ENCODE results near the gene LRFN2. TPM values are rescaled to one million over a fixed set of nuclear protein-coding genes. Genes with fewer than 3 reads are reported as not detected.

The LRFN2 gene
- total RNA-seq, 1 experiment from 2014 or later = not detected

DNA sequence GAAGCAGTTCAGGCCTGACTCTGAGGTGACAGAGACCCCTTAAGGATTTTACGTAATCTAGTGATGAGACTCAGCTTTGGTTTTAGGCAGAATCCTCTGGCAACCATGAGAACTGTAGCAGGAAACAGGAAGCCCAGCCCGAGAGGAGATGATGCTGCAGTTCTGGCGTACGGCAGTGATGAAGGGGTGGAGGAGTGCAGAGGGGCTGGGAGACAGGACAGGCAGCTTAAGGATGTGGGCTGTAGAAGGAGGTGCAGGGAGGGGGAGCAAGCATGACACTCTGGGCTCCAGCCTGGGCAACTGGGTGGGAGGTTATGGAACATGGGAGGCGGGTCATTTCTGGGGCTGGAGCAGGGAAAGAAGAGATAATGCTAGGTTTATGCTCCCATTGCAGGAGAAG, 67.1 kb downstream of the LRFN2 start:
- DNase-seq (ENCODE audit: low read depth) = peak; percentile 12

DNA sequence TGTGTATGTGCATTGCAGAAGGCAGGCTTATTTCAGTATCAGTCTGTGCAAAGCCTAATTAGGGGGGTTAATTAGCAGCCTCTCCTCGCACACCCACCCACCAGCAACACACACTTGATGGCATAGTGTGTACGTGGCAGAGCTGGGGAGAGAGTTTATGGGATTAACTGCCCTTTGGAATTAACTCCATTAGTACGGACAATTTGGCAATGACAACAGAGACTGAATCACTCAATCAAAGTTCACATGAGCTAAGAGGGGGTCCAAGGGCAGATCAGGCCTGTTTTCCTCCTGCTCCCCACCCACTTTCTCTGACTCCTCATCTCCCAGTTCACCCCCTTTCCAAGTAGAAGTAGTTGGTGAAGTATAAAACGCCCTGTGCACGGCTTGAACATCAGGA, 69.5 kb downstream of the LRFN2 start:
- no peak for DNase-seq (ENCODE audit: low read depth)

- no peak for DNase-seq (ENCODE audit: low read depth)
Measured at GRCh38 chr6:40516429-40516828, 70.7 kb downstream of the LRFN2 start.

DNA sequence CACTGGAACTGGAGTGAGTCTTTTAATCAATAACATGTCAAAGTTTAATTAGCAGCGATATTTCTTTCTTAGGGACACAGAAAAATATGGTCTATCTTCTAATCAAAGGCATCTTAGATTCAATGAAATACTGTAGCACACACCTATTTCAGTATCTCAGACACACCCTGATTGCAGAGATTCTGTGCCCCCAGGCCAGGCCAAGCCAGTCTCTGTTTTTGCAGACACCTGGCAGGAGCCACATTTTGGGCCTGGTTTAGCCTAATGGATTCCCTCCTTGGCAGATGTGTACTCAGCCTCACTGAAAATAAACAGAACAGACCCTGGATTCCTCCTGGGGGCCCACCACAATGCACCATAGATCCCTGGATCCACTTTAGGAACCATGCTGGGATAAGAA, 74.8 kb downstream of the LRFN2 start:
- DNase-seq (ENCODE audit: low read depth) = no peak

DNA sequence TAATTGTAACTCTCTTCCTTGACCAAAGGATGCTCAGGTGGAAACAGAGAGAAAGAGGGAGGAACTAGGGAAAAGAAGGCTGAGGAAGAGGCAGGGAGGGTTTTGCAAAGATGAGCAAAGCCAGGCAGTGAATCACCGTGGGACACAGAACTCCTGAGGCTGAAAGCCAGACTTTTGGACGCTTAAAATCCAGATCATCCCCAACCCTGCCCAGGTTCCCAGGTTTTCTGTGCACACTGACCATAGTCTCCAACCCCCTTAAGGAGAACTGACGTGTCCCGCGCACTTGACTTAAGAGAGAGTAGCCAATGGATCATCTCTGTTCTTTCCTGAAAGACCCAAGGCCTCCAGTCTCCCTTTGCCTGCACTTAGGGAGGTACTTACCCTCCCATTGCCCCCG, 75.3 kb downstream of the LRFN2 start:
- DNase-seq (ENCODE audit: low read depth) = no peak

DNA sequence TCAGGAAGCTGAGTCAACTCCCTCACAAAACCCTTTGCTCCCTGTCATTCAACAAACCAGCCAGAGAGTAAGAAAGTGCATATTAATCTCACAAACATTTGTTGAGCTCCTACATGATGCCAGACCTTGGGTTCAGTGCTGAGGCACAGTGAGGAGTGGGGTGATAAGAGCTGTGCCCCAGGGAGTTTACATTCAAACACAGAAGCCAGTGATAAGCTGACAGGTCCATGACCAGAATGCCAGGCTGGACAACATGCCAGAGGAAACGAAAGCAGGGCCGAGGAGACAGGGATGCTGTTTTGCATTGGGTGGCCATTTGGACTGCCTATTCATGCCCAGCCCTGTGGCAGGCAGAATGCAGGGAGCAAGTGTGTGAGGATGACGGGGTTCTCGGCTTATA, 76.7 kb downstream of the LRFN2 start:
- DNase-seq (ENCODE audit: low read depth) = no peak

- no peak for DNase-seq (ENCODE audit: low read depth)
Measured at GRCh38 chr6:40509716-40510260, 77.4 kb downstream of the LRFN2 start.

DNA sequence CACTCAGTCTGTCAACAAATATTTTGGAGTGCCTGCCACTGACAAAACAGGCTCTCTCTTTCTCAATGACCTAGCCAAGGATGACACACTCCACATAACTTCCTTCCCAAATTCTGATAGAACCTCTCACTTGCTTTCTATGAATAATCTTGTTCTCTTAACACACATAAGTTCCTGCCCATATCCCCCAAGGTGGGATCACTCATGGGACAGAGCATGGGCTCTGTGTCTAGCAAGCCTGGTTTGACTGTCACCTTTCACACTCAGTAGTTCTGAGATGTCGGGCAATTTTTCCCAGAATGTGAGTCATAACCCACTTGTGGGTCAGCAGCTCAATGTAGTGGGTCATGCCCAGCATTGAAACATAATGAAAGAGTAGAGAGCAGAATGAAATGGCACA, 78.1 kb downstream of the LRFN2 start:
- peak; percentile 33 for DNase-seq (ENCODE audit: low read depth)

- no peak for DNase-seq (ENCODE audit: low read depth)
Measured at GRCh38 chr6:40506954-40507353, 80.2 kb downstream of the LRFN2 start.

GRCh38 chr6:40505191-40505810, 81.9 kb downstream of the LRFN2 start:
- DNase-seq (ENCODE audit: low read depth) = no peak

DNA sequence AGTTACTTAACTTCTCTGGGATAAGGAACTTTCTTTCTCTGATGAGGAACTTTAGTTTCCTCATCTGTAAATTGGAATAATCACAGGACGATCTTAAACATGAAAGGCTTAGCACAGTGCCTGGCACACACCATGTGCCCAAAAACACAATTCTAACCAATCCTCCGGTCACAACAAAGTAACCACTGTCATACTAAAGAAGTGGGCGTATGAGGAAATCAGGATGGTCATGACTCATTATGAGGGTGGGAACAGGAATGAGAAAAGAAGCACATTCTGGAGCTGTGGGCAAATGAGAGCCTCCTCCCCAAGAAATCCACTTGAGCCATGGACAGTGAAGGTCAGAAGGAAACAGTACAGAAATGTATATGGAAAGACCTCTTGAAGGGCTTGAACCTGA, 82.9 kb downstream of the LRFN2 start:
- DNase-seq (ENCODE audit: low read depth) = peak; percentile 63

DNA sequence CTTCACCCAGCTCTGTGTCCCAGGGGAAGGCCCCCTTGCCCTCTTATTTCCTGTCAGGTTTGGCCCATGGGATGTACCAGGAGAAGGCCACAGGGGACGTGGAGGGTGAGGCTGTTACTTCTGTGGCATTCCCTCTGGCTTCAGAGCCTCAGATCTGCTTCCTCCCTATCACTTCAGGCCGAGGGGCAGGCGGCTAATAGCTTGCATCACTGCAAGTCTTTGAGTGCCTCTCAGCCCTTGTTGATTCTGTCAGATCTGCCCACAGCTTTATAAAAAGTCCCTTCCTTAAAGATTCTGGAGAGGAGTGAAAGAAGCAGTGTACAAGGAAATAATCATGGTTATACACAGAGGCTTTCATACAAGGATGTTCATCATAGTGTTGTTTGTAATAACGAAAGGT, 86.9 kb downstream of the LRFN2 start:
- no peak for DNase-seq (ENCODE audit: low read depth)

GRCh38 chr6:40499215-40499614, 87.9 kb downstream of the LRFN2 start:
- no peak for DNase-seq (ENCODE audit: low read depth)

DNA sequence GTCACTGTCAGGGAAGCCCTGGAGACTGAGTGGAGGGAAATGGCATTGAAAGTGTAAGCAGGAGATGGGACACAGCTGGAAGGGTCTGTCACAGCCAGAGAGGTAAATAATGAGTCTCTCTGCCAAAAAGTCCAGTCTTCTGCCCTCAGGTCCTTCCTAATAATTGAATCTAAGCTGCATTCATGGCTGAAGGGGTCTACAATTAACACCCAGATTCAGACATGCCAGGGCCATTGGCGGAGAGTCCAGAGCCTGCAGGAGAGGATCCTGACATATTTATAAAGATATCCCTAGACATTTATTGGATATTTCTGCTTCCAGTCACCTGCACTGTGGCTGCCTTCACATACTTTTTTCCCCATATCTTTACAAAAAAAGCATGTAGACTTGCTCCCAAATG, 89.0 kb downstream of the LRFN2 start:
- no peak for DNase-seq (ENCODE audit: low read depth)

GRCh38 chr6:40492187-40492586, 95.0 kb downstream of the LRFN2 start:
- DNase-seq (ENCODE audit: low read depth) = no peak

DNA sequence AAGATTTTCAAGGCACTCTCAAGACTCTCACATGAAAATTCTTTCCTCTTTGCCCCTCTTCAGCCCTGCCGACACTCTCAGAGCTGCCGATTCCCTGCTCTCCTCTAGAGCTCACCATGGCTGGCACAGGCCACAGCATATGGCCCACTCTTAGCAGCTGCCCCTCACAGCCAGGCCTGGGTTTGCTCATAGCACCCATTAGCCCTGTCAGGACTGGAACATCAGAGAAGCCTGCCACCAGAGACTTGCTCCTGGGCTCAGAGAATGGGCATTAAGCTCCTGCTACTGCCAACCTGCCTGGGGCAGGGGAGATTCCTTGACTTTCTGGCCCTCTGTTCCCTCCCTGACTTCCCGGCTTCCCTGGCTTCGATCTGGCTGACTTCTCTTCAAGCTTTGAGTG, 96.7 kb downstream of the LRFN2 start:
- no peak for DNase-seq (ENCODE audit: low read depth)

DNA sequence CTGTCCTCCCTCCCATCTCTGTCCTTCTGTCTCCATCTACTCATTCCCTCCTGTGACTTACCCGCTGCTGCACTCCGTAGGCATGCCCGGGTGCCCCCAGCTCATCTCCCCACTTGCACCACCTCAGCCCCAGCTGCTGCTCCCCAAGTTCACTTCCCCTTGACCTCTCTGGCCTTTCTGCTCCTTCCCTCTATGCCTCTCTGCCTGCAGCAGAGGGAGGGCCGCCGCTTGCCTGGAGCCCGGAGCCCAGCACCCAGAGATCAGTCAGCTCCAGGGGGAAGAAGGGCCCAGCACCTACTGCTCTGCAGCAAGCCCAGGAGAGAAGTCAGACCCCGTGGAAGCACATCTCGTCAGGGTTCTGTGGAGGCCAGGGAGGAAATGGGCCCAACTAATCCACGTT, 97.4 kb downstream of the LRFN2 start:
- no peak for DNase-seq (ENCODE audit: low read depth)

GRCh38 chr6:40486576-40486975, 100.6 kb downstream of the LRFN2 start:
- DNase-seq (ENCODE audit: low read depth) = no peak

- DNase-seq (ENCODE audit: low read depth) = no peak
Measured at GRCh38 chr6:40485795-40486194, 101.4 kb downstream of the LRFN2 start.

- DNase-seq (ENCODE audit: low read depth) = no peak
Measured at GRCh38 chr6:40485300-40485699, 101.9 kb downstream of the LRFN2 start.

GRCh38 chr6:40484066-40484465, 103.1 kb downstream of the LRFN2 start:
- DNase-seq (ENCODE audit: low read depth) = no peak

DNA sequence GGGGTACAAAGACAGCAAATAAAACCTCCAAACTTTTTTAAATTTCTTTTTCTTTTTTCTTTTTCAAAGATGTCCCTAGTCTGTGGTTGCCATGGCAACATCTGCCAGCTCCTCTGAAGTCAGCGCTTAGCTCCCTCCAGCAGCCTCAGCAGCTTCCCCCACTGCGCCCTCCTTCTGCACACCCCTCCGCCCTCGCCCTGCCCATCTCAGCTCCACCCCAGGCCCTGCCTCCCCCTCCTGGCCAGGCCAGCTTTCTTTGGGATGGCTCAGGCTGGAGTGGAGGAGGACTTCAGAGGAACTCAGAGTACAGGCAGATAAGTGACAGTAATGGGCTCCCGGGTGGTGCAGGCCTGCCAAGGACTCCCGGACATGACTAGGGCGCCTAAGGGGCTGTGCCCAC, 104.6 kb downstream of the LRFN2 start:
- no peak for DNase-seq (ENCODE audit: low read depth)

DNA sequence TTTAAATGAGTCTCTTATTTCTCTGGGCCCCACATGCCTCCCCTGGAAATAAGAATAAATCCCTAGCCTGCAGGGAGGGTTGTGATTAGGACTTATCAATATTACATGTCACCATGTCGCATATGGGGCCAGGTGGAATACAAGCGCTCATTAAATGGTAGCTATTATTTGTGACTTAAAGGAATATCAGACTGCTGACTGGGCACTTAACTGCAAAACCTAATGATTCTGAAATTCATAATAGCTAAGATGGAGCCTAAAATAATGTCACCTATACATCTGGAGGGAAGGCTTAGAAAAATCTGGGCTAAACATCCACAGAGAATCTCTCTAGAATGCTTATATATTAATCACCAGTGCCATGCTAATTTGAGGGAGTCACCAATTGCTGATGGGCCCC, 106.5 kb downstream of the LRFN2 start:
- no peak for DNase-seq (ENCODE audit: low read depth)

DNA sequence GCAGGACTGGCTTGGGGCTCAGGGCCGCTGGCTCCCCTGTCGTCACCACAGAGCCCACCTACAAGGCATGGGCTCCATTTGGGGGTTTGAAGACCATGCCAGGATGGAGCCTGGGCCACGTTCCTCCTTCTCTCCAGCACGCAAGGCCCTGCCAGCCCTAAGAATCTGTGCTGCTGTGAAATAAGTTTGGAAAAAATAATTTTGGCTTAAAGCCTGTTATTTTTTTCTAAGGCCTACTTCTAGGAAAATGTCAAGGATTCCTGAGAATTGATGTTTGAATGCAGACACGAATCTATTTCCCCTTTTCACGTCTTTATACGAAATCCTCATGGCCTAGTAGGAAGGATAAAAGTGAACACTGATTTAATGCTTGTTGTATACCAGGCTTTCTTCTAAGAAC, 107.5 kb downstream of the LRFN2 start:
- DNase-seq (ENCODE audit: low read depth) = no peak

Measured in HT1080 (cell line).